ENCODE results near the gene CLEC18C.
"Not testable (repeated sequence)": the region's sequence is repeated elsewhere in the genome, so short reads cannot be mapped to it uniquely, and the experiment has no call there.

CLEC18C gene

GRCh38 chr16:70223971-70224513, 50.5 kb downstream of the CLEC18C start:
- H3K27ac Mint-ChIP-seq, H3K4me3 Mint-ChIP-seq, H3K27me3 Mint-ChIP-seq, H3K9me3 Mint-ChIP-seq, H3K4me1 Mint-ChIP-seq, ATAC-seq: not testable (repeated sequence)
- peaks cover 43% of the 10 kb centered on the region for H3K36me3 Mint-ChIP-seq

GRCh38 chr16:70224645-70225044, 51.1 kb downstream of the CLEC18C start:
- H3K36me3 Mint-ChIP-seq: peaks cover 43% of the 10 kb centered on the region
- H3K4me3 Mint-ChIP-seq, H3K27me3 Mint-ChIP-seq, ATAC-seq, H3K4me1 Mint-ChIP-seq, H3K27ac Mint-ChIP-seq, H3K9me3 Mint-ChIP-seq: not testable (repeated sequence)

- ATAC-seq, H3K27me3 Mint-ChIP-seq, H3K4me1 Mint-ChIP-seq, H3K27ac Mint-ChIP-seq, H3K4me3 Mint-ChIP-seq, H3K9me3 Mint-ChIP-seq: not testable (repeated sequence)
- peaks cover 43% of the 10 kb centered on the region for H3K36me3 Mint-ChIP-seq
Measured at GRCh38 chr16:70225430-70225829, 51.8 kb downstream of the CLEC18C start.

DNA sequence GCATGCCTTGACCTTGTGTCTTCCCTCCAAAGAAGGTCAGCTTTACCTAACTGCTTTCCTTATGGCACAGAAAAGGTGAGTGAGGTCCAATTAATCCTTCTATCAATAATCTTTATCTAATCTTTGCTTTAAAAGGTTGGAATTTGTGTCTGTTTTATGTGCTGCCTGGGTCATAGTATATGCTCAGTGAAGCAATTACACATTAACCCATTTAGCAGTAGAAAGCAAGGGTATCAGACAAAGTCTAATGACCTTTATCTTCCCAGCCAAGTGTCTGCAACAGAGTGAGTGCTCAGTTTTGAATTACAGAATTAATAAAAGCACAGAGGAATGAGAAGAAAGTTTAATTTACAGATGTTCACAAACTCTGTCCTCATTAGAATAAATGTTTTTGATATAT, 52.4 kb downstream of the CLEC18C start:
- H3K4me3 Mint-ChIP-seq, ATAC-seq, H3K9me3 Mint-ChIP-seq, H3K4me1 Mint-ChIP-seq, H3K27ac Mint-ChIP-seq, H3K27me3 Mint-ChIP-seq: not testable (repeated sequence)
- H3K36me3 Mint-ChIP-seq: peaks cover 40% of the 10 kb centered on the region

DNA sequence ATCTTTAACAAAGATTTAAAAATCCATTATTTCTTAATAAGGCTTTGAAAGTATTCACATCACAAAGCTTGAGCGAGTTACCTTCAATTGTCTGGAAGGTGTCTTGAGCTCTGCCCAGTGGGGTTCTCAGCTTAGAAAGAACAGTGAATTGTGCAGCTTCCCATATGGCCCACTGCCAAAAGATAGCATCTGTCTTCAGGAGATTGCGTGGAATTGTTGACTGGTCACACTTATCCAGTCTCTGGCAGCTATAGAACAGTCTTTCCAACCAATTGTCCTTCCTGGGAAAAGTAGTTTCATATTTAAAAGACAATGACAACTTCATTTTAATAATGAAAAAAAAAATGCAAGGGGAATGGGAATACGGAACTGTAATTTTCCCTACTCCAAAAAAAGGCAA, 58.2 kb downstream of the CLEC18C start:
- H3K36me3 Mint-ChIP-seq: peaks cover 21% of the 10 kb centered on the region
- H3K9me3 Mint-ChIP-seq, H3K27ac Mint-ChIP-seq, H3K4me1 Mint-ChIP-seq, ATAC-seq, H3K4me3 Mint-ChIP-seq, H3K27me3 Mint-ChIP-seq: not testable (repeated sequence)
